Measurements from ENCODE around the gene KIF6.

Gene KIF6

DNA sequence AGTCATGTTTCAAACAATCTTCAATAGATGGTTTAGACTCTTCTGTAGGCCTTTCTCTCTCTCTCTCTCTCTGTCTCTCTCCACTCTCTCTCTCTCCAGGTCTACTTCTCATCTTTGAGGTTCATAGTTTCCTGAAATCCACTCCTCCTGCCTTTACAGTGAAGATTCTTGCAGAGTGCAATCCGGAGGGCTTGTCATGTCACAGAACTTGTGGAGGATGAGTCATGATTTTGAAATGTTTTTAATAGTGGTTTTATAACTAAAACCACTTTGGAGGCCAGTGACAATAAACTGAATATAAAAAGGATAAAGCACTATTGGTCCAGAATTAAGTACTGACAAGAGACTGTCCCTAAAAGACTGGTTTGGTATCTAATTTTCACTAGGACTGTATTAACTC lies 156.3 kb downstream of the KIF6 start:
- H3K27me3 ChIP-seq (ENCODE audit: insufficient read depth, low read length) = no peaks in the 10 kb centered on the region
- no peaks in the 10 kb centered on the region for H3K4me1 ChIP-seq (ENCODE audit: control insufficient read depth, insufficient read depth, low read length, unreplicated experiment)
- H3K4me3 ChIP-seq (ENCODE audit: low read depth, low read length) = no peak overlapping the region
- no peak overlapping the region for H2AFZ ChIP-seq (ENCODE audit: low read length, unreplicated experiment)
- H3K36me3 ChIP-seq (ENCODE audit: insufficient read depth, low read length) = no peaks in the 10 kb centered on the region
- no peaks in the 10 kb centered on the region for H3K79me2 ChIP-seq (ENCODE audit: control insufficient read depth, insufficient read depth, low read length, unreplicated experiment)
- H3K27ac ChIP-seq (ENCODE audit: low read depth, low read length) = no peak overlapping the region

GRCh38 chr6:39567091-39567490 lies 158.1 kb downstream of the KIF6 start:
- H3K4me3 ChIP-seq (ENCODE audit: low read depth, low read length) = no peak overlapping the region
- H2AFZ ChIP-seq (ENCODE audit: low read length, unreplicated experiment) = no peak overlapping the region
- H3K27me3 ChIP-seq (ENCODE audit: insufficient read depth, low read length) = no peaks in the 10 kb centered on the region
- H3K79me2 ChIP-seq (ENCODE audit: control insufficient read depth, insufficient read depth, low read length, unreplicated experiment) = no peaks in the 10 kb centered on the region
- no peak overlapping the region for H3K27ac ChIP-seq (ENCODE audit: low read depth, low read length)
- no peaks in the 10 kb centered on the region for H3K36me3 ChIP-seq (ENCODE audit: insufficient read depth, low read length)
- no peaks in the 10 kb centered on the region for H3K4me1 ChIP-seq (ENCODE audit: control insufficient read depth, insufficient read depth, low read length, unreplicated experiment)

- Histone ChIP-seq H2AFZ (ENCODE audit: low read length, unreplicated experiment) (no peak overlapping the region), H3K79me2 (ENCODE audit: control insufficient read depth, insufficient read depth, low read length, unreplicated experiment) (no peaks in the 10 kb centered on the region), H3K4me3 (ENCODE audit: low read depth, low read length) (no peak overlapping the region), H3K27me3 (ENCODE audit: insufficient read depth, low read length) (no peaks in the 10 kb centered on the region), H3K27ac (ENCODE audit: low read depth, low read length) (no peak overlapping the region), H3K4me1 (ENCODE audit: control insufficient read depth, insufficient read depth, low read length, unreplicated experiment) (no peaks in the 10 kb centered on the region), H3K36me3 (ENCODE audit: insufficient read depth, low read length) (no peaks in the 10 kb centered on the region)
These were observed 158.8 kb downstream of the KIF6 start for GRCh38 chr6:39566456-39566855.

- no peaks in the 10 kb centered on the region for H3K36me3 ChIP-seq (ENCODE audit: insufficient read depth, low read length)
- no peaks in the 10 kb centered on the region for H3K4me1 ChIP-seq (ENCODE audit: control insufficient read depth, insufficient read depth, low read length, unreplicated experiment)
- no peaks in the 10 kb centered on the region for H3K79me2 ChIP-seq (ENCODE audit: control insufficient read depth, insufficient read depth, low read length, unreplicated experiment)
- no peak overlapping the region for H2AFZ ChIP-seq (ENCODE audit: low read length, unreplicated experiment)
- H3K27me3 ChIP-seq (ENCODE audit: insufficient read depth, low read length) = no peaks in the 10 kb centered on the region
- H3K4me3 ChIP-seq (ENCODE audit: low read depth, low read length) = no peak overlapping the region
- H3K27ac ChIP-seq (ENCODE audit: low read depth, low read length) = no peak overlapping the region
These were observed 159.3 kb downstream of the KIF6 start for GRCh38 chr6:39565956-39566355.

DNA sequence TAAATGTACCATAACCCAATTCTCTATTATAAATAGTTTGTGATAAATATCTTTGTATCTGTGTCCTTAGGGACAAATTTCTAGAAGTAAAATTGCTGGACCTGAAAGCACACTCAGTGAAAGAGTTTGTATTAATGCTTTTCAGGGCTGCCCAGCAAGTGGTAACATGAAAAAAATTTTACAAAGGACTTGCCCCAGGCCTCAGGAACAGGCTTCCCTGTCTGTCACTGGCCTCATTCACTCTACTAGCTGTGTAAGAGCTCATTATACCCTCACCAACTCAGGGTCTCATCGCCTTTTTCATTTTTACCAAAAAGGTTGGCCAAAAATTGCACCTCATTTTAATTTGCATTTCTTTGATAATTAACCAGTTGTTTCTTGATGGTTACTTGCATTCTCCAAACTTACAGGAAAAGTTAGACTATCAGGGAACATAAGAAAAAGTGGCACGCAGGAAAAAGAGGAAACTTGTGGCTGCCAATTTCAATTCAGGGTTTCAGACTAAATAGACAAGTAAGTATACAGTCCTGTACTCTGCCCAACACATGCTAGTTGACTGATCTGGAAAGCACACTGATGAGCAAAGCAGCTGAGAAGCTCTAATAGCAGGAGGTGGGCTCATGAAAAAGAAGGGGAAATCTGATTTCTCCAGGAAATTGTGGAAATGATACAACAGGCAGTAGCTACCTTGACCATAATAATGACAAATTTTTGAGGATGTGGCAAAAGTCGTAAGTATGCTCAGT lies 161.5 kb downstream of the KIF6 start:
- no peaks in the 10 kb centered on the region for H3K4me1 ChIP-seq (ENCODE audit: control insufficient read depth, insufficient read depth, low read length, unreplicated experiment)
- no peak overlapping the region for H3K27ac ChIP-seq (ENCODE audit: low read depth, low read length)
- H3K27me3 ChIP-seq (ENCODE audit: insufficient read depth, low read length) = no peaks in the 10 kb centered on the region
- H3K36me3 ChIP-seq (ENCODE audit: insufficient read depth, low read length) = no peaks in the 10 kb centered on the region
- no peak overlapping the region for H2AFZ ChIP-seq (ENCODE audit: low read length, unreplicated experiment)
- H3K4me3 ChIP-seq (ENCODE audit: low read depth, low read length) = no peak overlapping the region
- H3K79me2 ChIP-seq (ENCODE audit: control insufficient read depth, insufficient read depth, low read length, unreplicated experiment) = no peaks in the 10 kb centered on the region

DNA sequence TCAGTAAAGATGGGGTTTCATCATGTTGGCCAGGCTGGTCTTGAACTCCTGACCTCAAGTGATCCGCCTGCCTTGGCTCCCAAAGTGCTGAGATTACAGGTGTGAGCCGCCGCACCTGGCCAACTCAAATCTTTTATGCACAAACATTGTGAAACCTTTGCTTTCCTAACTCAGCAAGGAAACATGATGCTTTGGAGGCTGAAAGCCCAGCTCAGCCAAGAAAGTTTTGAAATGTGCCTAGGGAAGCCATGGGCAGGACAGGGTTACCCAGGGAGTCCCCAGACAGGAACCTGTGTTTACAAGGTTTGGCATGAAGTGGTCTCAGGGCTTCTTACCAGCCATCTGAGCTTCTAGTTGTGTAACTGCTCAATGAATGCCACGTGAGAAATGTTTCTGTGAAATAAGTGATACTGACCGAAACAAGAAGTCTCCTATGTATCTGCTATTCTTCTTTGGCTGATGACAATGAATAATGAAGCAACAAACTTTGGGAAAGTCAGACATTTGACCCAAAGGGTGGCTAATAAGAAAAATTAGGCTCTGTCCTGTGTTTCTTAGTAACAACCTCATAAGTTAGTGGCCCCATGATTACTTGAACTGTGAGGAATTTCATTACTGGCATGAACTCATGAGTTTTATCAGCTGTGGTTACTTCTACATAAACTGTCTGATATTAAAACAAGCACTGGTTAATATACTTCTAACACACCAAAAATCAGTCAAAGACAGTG lies 163.5 kb downstream of the KIF6 start:
- Histone ChIP-seq H2AFZ (ENCODE audit: low read length, unreplicated experiment) (no peak overlapping the region), H3K27me3 (ENCODE audit: insufficient read depth, low read length) (no peaks in the 10 kb centered on the region; the same call in 1 of the 2 replicates), H3K4me3 (ENCODE audit: low read depth, low read length) (no peak overlapping the region), H3K4me1 (ENCODE audit: control insufficient read depth, insufficient read depth, low read length, unreplicated experiment) (no peaks in the 10 kb centered on the region), H3K27ac (ENCODE audit: low read depth, low read length) (no peak overlapping the region), H3K36me3 (ENCODE audit: insufficient read depth, low read length) (no peaks in the 10 kb centered on the region), H3K79me2 (ENCODE audit: control insufficient read depth, insufficient read depth, low read length, unreplicated experiment) (no peaks in the 10 kb centered on the region)

- H3K79me2 ChIP-seq (ENCODE audit: control insufficient read depth, insufficient read depth, low read length, unreplicated experiment) = no peaks in the 10 kb centered on the region
- no peaks in the 10 kb centered on the region; the same call in 1 of the 2 replicates for H3K27me3 ChIP-seq (ENCODE audit: insufficient read depth, low read length)
- no peaks in the 10 kb centered on the region for H3K36me3 ChIP-seq (ENCODE audit: insufficient read depth, low read length)
- H3K4me3 ChIP-seq (ENCODE audit: low read depth, low read length) = no peak overlapping the region
- no peaks in the 10 kb centered on the region for H3K4me1 ChIP-seq (ENCODE audit: control insufficient read depth, insufficient read depth, low read length, unreplicated experiment)
- H2AFZ ChIP-seq (ENCODE audit: low read length, unreplicated experiment) = no peak overlapping the region
- H3K27ac ChIP-seq (ENCODE audit: low read depth, low read length) = no peak overlapping the region
These were observed 164.3 kb downstream of the KIF6 start for GRCh38 chr6:39560915-39561314.

DNA sequence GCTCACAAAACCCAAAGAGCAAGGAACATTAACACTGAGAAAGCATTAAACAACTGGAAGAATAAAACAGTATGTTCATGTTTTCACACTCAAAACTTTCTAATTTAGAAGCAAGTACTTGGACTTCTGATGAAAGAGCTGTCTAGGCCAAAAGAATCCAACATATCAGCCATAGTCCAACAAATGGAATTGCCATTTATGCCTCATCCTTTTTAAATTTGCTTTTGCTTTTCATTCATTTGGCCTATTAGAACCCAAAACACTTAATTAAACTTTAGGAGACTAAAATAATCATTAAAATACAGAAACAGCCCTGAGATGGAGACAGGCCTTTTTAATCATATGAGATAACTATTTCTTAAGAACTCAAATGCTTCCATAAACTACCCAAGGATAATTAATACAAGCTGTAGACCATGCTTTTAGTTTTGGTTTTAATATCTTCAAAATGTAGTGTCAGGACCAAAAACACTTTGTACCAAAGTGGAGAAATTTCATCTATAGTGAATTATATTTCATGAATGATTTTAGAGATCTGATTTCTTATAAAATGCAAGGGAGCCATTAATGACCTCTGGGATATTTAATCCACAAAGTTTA lies 166.5 kb downstream of the KIF6 start:
- H3K27ac ChIP-seq (ENCODE audit: low read depth, low read length) = no peak overlapping the region
- no peaks in the 10 kb centered on the region for H3K79me2 ChIP-seq (ENCODE audit: control insufficient read depth, insufficient read depth, low read length, unreplicated experiment)
- no peak overlapping the region for H3K4me3 ChIP-seq (ENCODE audit: low read depth, low read length)
- no peaks in the 10 kb centered on the region for H3K36me3 ChIP-seq (ENCODE audit: insufficient read depth, low read length)
- no peak overlapping the region for H2AFZ ChIP-seq (ENCODE audit: low read length, unreplicated experiment)
- no peaks in the 10 kb centered on the region; the same call in 1 of the 2 replicates for H3K27me3 ChIP-seq (ENCODE audit: insufficient read depth, low read length)
- H3K4me1 ChIP-seq (ENCODE audit: control insufficient read depth, insufficient read depth, low read length, unreplicated experiment) = no peaks in the 10 kb centered on the region

DNA sequence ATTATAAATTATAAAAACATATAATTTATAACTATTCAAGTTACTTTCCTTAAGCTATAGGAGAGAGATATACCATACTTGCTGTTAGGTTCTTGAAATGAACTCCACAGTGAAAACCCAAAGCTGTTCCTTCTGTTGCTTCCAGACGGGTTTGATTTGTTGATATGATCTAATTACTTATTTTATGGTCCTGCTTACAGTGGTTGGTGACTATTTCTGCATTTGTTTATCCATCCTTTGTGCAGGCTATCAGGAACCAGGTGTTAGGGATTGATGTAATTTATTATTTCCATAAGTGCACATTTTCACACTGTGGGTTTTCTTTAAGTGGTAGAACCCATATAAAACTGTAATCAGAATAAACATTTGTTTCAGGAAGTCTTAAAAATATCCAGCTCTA lies 167.1 kb downstream of the KIF6 start:
- H3K36me3 ChIP-seq (ENCODE audit: insufficient read depth, low read length) = no peaks in the 10 kb centered on the region
- no peak overlapping the region for H3K27ac ChIP-seq (ENCODE audit: low read depth, low read length)
- H3K27me3 ChIP-seq (ENCODE audit: insufficient read depth, low read length) = no peaks in the 10 kb centered on the region; the same call in 1 of the 2 replicates
- no peak overlapping the region for H2AFZ ChIP-seq (ENCODE audit: low read length, unreplicated experiment)
- H3K4me1 ChIP-seq (ENCODE audit: control insufficient read depth, insufficient read depth, low read length, unreplicated experiment) = no peaks in the 10 kb centered on the region
- H3K4me3 ChIP-seq (ENCODE audit: low read depth, low read length) = no peak overlapping the region
- no peaks in the 10 kb centered on the region for H3K79me2 ChIP-seq (ENCODE audit: control insufficient read depth, insufficient read depth, low read length, unreplicated experiment)

DNA sequence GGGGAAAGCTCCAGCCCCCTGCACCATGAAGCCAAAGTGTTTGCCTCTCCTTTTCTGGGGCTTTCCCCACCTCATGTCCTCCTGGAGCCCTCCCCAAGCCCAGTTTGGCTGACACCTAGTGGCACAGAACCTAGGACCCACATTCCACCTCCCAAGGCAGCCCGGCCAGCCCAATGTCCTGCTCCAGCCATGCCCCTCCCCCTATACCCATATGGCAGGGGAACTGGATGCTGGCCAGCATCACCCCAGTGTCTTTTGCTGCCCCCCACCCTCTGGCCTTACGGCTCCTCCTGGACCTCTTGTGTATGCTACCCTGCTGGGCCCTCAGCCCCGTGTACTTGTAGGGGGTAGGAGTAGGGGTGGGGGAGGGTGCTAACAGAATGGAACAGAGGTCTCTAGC lies 170.1 kb downstream of the KIF6 start:
- no peak overlapping the region for H3K4me3 ChIP-seq (ENCODE audit: low read depth, low read length)
- peaks cover 6% of the 10 kb centered on the region; the same call in 1 of the 2 replicates for H3K27me3 ChIP-seq (ENCODE audit: insufficient read depth, low read length)
- no peak overlapping the region for H2AFZ ChIP-seq (ENCODE audit: low read length, unreplicated experiment)
- no peak overlapping the region for H3K27ac ChIP-seq (ENCODE audit: low read depth, low read length)
- no peaks in the 10 kb centered on the region for H3K79me2 ChIP-seq (ENCODE audit: control insufficient read depth, insufficient read depth, low read length, unreplicated experiment)
- no peaks in the 10 kb centered on the region for H3K4me1 ChIP-seq (ENCODE audit: control insufficient read depth, insufficient read depth, low read length, unreplicated experiment)
- no peaks in the 10 kb centered on the region for H3K36me3 ChIP-seq (ENCODE audit: insufficient read depth, low read length)
